GM12892 (cell line): ENCODE data around the gene FAM186B.
A peak's percentile ranks its signal among the peaks of the same experiment; 100 is the strongest.

Source experiments
- DNase-seq: peaks from one replicate; pipeline ENCODE4 v3.0.0; 2011; ENCODE audit not compliant: insufficient read length
- FAIRE-seq: peaks from 2 replicates; lab custom pipeline; 2011; peaks lifted over from hg19 to GRCh38; lab: Jason Lieb, UNC
- POLR2A ChIP-seq: IDR thresholded peaks from 2 replicates; pipeline ENCODE4 v1.6.1; 2011; ENCODE audit warnings: low read depth, low read length, control low read depth
- POLR2AphosphoS5 ChIP-seq: IDR thresholded peaks from 2 replicates; pipeline ENCODE4 v1.6.1; 2011; ENCODE audit warnings: low read depth, low read length, control low read depth
- TAF1 ChIP-seq: IDR thresholded peaks from 2 replicates; pipeline ENCODE4 v1.6.1; 2011; ENCODE audit warnings: low read depth, mild to moderate bottlenecking, control low read depth, low read length, borderline replicate concordance

FAM186B gene

DNA sequence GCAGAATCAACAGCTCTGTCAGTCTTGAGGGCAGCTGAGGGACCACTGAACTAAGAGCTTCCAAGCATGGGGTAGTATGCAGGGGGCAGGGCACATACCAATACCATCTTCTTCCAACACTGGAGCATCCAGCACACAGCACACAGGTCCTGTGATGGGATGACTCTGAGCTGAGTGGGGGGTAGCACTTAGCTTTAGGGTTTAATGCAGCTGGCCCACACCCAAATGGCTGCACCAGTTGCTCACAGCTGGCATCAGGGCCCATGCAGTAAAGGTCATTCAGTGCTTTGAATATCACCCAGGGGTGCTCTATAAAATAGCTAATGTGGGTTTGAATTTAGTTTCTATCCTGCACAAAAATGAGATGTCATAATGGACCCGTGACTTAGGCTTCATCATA, 1.7 kb downstream of the FAM186B start:
- FAIRE-seq, result no peak
- no peak for DNase-seq

DNA sequence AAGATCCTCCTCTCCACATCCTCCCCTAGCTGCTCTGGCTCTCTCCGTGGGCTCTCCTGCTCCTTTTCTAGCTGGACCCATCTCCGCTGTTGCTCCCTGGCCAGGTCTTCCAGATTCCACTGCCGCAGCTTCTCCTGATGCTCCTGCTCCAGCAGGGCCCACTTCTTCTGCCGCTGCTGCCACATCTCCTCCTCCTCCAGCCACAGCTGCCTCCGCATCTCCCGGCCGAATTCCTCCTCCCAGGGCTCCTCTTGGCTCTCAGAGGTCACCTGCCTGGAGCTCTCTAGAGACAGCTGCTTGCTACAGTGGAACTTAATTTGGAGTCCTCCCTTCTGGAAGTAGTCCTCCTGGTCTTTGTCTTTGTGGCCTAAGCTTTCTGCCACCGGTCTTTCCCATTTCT, 5.5 kb downstream of the FAM186B start:
- FAIRE-seq (no peak), DNase-seq (no peak)
- TF ChIP-seq TAF1, result no peak
- TF ChIP-seq POLR2A, result no peak
- no peak for TF ChIP-seq POLR2AphosphoS5

More for the DNA sequence above, 1.7 kb downstream of the FAM186B start:
- TF ChIP-seq POLR2A (no peak), POLR2AphosphoS5 (no peak), TAF1 (no peak)

- FAIRE-seq (no peak), DNase-seq (no peak)
- no peak for TF ChIP-seq POLR2A
- TF ChIP-seq TAF1, result no peak
- no peak for TF ChIP-seq POLR2AphosphoS5
Observed at GRCh38 chr12:49598527-49598926, 6.9 kb downstream of the FAM186B start.

GRCh38 chr12:49588721-49589516, 16.5 kb downstream of the FAM186B start:
- TF ChIP-seq POLR2A (no peak), POLR2AphosphoS5 (no peak), TAF1 (no peak)
- no peak for FAIRE-seq
- DNase-seq, result no peak

DNA sequence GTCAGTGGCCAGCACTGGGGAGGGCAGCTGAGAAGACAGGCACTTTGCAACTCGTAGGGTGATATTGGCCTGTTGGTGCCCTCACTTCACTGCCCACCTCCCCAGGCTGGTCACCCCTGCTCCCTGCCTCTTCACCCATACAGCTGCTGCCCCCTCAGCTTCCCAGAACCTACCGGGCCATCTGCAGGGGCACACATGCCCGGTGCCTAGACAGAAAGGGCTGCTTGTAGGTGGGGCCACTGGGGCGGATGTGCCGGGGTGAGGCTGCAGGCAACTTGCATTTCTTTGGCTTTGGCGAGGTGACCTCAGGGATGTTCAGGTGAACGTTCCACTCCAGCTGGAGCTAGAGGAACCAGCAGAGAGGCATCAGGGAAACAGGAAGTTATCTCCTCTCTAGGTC, 17.2 kb downstream of the FAM186B start:
- TF ChIP-seq TAF1 (no peak), POLR2A (no peak), POLR2AphosphoS5 (no peak)
- FAIRE-seq, result no peak

DNA sequence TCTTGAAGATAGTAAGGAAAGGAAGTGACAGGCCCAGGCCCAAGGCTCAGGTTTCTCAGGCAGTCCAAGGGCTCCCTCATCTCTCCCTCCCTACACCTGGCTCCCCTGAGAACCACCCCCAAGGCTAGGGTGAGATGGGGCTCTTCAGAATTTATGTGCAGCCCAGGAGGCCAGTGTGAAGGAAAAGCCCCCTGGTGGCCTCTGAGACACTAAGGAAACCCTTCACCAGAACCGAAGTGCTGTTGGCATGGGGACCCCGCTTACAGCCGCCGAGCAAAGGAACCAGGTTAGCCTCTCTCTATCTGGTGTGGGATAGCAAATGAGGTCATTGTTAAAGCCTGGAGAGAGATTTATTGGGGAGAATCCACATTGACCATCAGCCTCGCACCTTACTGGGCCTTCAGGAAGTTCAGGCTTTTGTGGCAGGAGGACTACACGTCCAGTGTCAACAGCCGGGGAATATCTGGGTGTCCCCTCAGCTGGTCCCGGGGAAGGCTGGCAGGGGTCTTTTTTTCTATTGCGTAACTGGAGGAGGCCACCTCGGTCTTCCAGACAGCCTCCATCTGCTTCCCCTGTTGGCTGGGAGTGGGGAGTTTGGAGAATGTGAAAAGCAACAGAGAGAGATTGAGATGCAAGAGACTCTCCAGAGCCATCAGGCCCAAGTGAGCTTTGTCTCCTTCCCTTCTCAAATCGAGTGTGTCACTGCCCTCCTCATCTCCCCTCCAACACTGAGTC, 18.1 kb downstream of the FAM186B start:
- DNase-seq, result no peak
- TF ChIP-seq POLR2AphosphoS5 (no peak), TAF1 (no peak), POLR2A (no peak)
- FAIRE-seq, result no peak

More for the DNA sequence above, 17.2 kb downstream of the FAM186B start:
- DNase-seq, result no peak

DNA sequence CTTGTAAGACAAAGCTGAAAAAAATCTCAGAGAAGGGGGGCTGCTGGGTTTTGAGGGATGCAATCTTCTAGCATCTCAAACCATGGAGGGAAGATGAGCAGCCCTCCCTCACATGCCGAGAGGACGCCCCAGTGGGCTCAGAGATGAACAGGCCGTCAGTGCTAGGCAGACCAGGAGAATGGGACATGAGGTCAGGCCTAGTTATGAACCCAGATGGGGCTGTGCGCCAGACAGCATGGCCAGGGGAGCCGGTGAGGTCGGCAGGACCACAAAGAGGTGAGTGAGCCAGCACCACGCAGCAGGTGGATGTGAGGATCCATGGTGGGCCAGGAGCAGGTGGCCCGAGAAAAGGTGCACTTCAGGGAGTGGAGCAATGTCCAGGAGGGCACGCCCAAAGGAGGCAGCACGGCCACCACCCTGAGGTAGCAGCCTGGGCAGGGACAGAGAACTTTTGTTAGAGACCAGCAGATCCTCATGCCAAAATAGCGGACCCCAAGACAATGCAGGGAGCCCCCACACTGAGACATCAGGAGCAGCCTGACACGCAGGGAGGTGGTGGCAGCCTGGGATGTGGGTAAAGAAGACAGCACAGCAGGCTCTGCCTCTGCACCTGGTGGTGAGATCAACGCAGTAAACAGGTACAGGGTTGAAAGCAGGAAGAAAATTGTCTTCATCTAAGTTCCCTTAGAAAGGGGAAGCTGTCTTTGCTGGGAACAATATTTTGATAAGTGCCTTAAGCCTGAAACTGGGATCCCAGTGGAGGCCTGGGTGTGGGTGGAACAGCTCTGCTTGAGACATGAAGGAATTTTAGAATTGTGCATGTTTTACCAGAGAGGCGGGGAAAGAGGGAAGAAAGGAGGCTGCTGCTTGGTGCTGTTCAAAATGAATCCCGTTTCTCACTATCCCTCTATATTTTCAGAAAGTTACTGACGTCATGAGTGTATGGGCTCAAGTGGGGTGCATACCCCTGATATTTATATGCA, 19.7 kb downstream of the FAM186B start:
- no peak for TF ChIP-seq TAF1
- TF ChIP-seq POLR2A, result no peak
- TF ChIP-seq POLR2AphosphoS5, result no peak
- DNase-seq (no peak), FAIRE-seq (no peak)

DNA sequence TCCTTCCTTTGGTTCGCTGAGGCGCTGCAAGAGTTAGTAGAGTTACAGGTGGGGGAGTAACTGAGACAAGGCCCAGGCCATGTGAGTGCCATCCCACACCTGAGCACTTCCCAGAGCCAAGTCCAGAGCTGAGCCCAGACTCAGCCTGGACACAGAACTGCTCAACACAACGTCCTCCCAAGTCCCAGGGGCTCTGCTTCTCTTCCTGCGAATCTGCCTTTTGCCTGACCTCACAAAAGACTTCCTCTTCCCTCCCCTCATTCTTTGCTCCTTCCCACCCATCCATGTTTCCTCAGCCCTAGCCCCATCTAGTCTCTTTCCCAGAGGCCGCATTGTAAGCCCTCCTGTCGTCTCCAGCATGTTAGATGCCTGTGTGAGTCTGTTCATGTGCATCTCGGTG, 20.8 kb downstream of the FAM186B start:
- TF ChIP-seq POLR2A (no peak), TAF1 (no peak), POLR2AphosphoS5 (no peak)

DNA sequence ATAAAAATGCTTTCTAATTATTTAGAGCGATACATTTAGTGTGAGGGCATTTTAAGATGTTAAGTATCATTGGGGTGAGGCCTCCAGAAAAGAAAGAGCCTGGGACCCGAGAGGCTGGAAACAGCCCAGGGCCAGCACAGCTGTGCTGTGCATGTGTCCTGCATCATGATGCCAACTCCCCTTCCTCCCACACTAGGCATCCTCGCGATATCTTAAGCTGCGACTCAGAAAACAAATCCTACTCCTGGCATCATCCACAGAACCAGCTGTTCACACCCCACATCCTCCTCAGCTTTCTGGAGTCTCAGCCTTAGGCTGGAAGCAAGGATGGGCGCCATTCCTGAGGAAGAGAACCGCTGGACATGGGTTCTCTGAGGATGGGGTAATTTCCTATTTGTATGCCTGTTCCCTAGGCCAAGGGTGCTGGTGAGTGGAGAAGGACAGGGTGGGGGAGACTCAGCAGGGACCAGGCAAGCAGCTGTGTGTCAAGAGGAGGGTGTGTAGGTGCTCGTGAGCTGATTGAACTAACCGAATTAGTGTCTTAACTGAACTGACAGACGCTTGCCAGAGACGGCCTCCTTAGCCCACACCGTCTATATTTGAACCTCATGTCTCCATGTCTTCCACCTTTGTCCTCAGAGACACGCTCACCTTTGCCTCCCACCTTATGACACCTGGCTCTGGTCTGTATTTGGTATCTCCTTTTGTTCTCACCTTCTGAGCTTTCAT, 21.9 kb downstream of the FAM186B start:
- DNase-seq (no peak), FAIRE-seq (no peak)
- no peak for TF ChIP-seq POLR2AphosphoS5

More for the DNA sequence above, 20.8 kb downstream of the FAM186B start:
- DNase-seq (no peak), FAIRE-seq (no peak)

GRCh38 chr12:49582850-49583249, 22.6 kb downstream of the FAM186B start:
- no peak for TF ChIP-seq POLR2AphosphoS5
- TF ChIP-seq TAF1, result no peak
- no peak for TF ChIP-seq POLR2A
- DNase-seq (no peak), FAIRE-seq (no peak)

- no peak for DNase-seq
- no peak for TF ChIP-seq POLR2A
- no peak for TF ChIP-seq POLR2AphosphoS5
- no peak for TF ChIP-seq TAF1
- peak; percentile 36 for FAIRE-seq
Observed at GRCh38 chr12:49582201-49582600, 23.2 kb downstream of the FAM186B start.
